Peyer's patch (tissue), 4 donors: ENCODE results near the gene LRRC3C.

Experiments used
- CTCF ChIP-seq, 6 experiments: fragments of 450-650 bp in 4 of 6; fragments of 200-600 bp in 2 of 6; sonication (generic) in 1 of 6; IDR thresholded peaks; one replicate each; pipeline ENCODE4 v1.5.1; 2017 to 2019; ENCODE audit warnings: antibody characterized with exemption in 6 of 6, mild to moderate bottlenecking in 3 of 6, moderate library complexity in 1 of 6
- POLR2A ChIP-seq, 2 donors: fragments of 450-650 bp; IDR thresholded peaks; one replicate each; pipeline ENCODE4 v1.5.1; 2017; ENCODE audit warnings: antibody characterized with exemption in 2 of 2, mild to moderate bottlenecking in 2 of 2, moderate library complexity in 2 of 2

GRCh38 chr17:39965017-39965699 is 37.6 kb downstream of the LRRC3C start:
- no peak for TF ChIP-seq CTCF (IDR thresholded peaks at IDR 0.05)
- TF ChIP-seq POLR2A (IDR thresholded peaks at IDR 0.05) = no peak
